ENCODE results near the gene FNDC7. TPM values are rescaled to one million over a fixed set of nuclear protein-coding genes. Genes with fewer than 3 reads are reported as not detected.
"Not testable (repeated sequence)": the region's sequence is repeated elsewhere in the genome, so short reads cannot be mapped to it uniquely, and the experiment has no call there.

FNDC7 gene, protein sequence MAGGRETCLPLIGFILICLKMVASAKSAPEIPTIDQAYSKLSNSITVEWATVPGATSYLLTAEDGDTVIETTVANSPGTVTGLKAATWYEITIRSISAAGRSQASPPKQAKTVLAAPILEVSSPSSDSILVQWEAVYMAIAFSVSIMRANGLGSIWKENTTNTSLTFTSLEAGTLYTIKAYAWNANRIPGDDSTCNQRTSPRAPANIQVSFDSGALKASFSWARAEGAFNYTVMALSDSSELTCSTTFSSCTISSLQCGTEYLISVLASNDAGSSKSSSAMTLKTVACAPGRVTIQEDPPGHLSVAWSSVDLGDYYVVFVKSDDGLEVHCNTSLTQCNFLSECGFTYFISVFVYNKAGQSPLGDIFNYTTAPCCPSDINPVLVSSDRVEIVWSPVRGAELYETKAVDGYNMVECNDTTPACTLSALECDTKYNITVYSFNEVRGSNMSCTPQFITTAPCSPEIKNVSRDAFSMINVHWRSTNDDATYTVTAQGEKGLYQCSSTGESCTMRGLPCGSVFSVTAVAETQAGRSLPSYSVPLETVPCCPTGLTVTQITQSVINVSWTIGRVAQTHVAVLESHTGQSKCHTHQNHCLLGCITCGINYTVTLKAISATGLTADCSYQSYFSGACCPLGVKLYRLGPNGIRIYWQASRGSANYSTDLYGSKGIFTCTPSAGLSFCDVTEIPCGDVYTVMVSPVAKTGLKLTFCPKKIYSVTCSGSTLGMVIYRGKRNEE
- total RNA-seq = not detected in 2 replicates
- long read RNA-seq = 0 reads

- TF ChIP-seq, protein P1, sequence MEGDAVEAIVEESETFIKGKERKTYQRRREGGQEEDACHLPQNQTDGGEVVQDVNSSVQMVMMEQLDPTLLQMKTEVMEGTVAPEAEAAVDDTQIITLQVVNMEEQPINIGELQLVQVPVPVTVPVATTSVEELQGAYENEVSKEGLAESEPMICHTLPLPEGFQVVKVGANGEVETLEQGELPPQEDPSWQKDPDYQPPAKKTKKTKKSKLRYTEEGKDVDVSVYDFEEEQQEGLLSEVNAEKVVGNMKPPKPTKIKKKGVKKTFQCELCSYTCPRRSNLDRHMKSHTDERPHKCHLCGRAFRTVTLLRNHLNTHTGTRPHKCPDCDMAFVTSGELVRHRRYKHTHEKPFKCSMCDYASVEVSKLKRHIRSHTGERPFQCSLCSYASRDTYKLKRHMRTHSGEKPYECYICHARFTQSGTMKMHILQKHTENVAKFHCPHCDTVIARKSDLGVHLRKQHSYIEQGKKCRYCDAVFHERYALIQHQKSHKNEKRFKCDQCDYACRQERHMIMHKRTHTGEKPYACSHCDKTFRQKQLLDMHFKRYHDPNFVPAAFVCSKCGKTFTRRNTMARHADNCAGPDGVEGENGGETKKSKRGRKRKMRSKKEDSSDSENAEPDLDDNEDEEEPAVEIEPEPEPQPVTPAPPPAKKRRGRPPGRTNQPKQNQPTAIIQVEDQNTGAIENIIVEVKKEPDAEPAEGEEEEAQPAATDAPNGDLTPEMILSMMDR (IDR thresholded peaks at IDR 0.05; ENCODE audit: unreplicated experiment) = no peak
- Mint-ChIP-seq H3K4me3 (ENCODE audit: low read depth) (no peak within 1 kb of the TSS), H3K9me3 (ENCODE audit: low read depth) (no peaks in the 10 kb centered on the region), H3K4me1 (ENCODE audit: low read depth) (no peaks in the 10 kb centered on the region), H3K36me3 (ENCODE audit: insufficient read depth) (no peaks in the 10 kb centered on the region), H3K27ac (no peak within 1 kb of the TSS), H3K27me3 (peaks cover 12% of the 10 kb centered on the region)
- DNase-seq (ENCODE audit: low spot score, unreplicated experiment) = no peak
Observed at GRCh38 chr1:108712606-108713150, at the start of gene FNDC7. TSS of gene FNDC7 (plus strand) at chr1:108712908. CDS start at chr1:108712934, 26 bp downstream.

DNA sequence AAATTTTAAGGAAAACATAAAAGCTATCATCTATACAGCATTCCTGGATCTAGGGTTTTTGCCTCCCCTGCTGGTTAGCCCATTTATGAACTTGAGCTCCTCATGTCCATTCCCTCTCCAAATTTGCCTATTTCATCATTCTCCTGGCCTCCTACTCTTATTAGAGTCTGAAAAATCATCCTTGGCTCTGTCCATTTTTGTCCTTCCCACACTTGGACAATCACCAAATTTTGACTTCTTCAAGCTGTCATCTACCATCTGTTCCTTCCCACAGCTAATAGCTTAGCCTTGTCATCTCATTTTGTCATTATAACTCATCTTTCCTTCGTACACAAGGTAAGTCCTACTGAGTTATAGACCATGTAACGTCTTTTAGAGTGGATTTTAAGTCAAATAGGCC is 49.6 kb upstream of the FNDC7 start:
- TF ChIP-seq, protein P1 (IDR thresholded peaks at IDR 0.05; ENCODE audit: unreplicated experiment) = no peak
- Mint-ChIP-seq H3K36me3 (ENCODE audit: insufficient read depth) (no peaks in the 10 kb centered on the region), H3K9me3 (ENCODE audit: low read depth) (peaks cover 5% of the 10 kb centered on the region), H3K4me3 (ENCODE audit: low read depth) (no peak overlapping the region), H3K27ac (no peak overlapping the region), H3K4me1 (ENCODE audit: low read depth) (no peaks in the 10 kb centered on the region), H3K27me3 (peaks cover 14% of the 10 kb centered on the region)
- DNase-seq (ENCODE audit: low spot score, unreplicated experiment) = no peak

GRCh38 chr1:108664481-108664880 is 48.2 kb upstream of the FNDC7 start:
- TF ChIP-seq, protein P1 (IDR thresholded peaks at IDR 0.05; ENCODE audit: unreplicated experiment) = no peak
- Mint-ChIP-seq H3K9me3 (ENCODE audit: low read depth) (peaks cover 5% of the 10 kb centered on the region), H3K27ac (no peak overlapping the region), H3K36me3 (ENCODE audit: insufficient read depth) (no peaks in the 10 kb centered on the region), H3K4me1 (ENCODE audit: low read depth) (no peaks in the 10 kb centered on the region), H3K4me3 (ENCODE audit: low read depth) (no peak overlapping the region), H3K27me3 (peaks cover 13% of the 10 kb centered on the region)
- DNase-seq (ENCODE audit: low spot score, unreplicated experiment) = no peak

DNA sequence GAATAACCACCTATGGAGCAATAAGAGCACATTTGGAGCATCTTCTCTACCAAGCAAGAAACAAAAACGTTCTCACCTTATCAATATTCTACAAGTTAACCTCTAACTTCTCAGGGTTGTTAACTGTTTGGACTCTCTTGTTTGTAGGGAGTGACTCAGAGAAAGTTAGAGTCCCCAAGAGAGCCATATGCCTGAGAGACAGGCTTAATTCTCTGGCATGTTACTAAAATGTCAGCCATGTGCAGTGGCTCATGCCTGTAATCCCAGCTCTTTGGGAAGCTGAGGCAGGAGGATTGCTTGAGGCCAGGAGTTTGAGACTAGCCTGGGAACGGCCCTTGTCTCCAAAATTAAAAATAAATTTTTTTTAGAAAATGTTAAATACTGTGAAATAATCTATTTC is 47.6 kb upstream of the FNDC7 start:
- Mint-ChIP-seq H3K4me1 (ENCODE audit: low read depth) (no peaks in the 10 kb centered on the region), H3K4me3 (ENCODE audit: low read depth) (no peak overlapping the region), H3K36me3 (ENCODE audit: insufficient read depth) (no peaks in the 10 kb centered on the region), H3K27ac (no peak overlapping the region), H3K9me3 (ENCODE audit: low read depth) (peaks cover 4% of the 10 kb centered on the region), H3K27me3 (peaks cover 11% of the 10 kb centered on the region)
- DNase-seq (ENCODE audit: low spot score, unreplicated experiment) = no peak
- TF ChIP-seq, protein P1 (IDR thresholded peaks at IDR 0.05; ENCODE audit: unreplicated experiment) = no peak

GRCh38 chr1:108665771-108666170 is 46.9 kb upstream of the FNDC7 start:
- Mint-ChIP-seq H3K4me1 (ENCODE audit: low read depth) (no peaks in the 10 kb centered on the region), H3K9me3 (ENCODE audit: low read depth) (no peaks in the 10 kb centered on the region), H3K27me3 (peaks cover 11% of the 10 kb centered on the region), H3K36me3 (ENCODE audit: insufficient read depth) (no peaks in the 10 kb centered on the region), H3K4me3 (ENCODE audit: low read depth) (no peak overlapping the region), H3K27ac (no peak overlapping the region)
- no peak for DNase-seq (ENCODE audit: low spot score, unreplicated experiment)
- TF ChIP-seq, protein P1 (IDR thresholded peaks at IDR 0.05; ENCODE audit: unreplicated experiment) = no peak

DNA sequence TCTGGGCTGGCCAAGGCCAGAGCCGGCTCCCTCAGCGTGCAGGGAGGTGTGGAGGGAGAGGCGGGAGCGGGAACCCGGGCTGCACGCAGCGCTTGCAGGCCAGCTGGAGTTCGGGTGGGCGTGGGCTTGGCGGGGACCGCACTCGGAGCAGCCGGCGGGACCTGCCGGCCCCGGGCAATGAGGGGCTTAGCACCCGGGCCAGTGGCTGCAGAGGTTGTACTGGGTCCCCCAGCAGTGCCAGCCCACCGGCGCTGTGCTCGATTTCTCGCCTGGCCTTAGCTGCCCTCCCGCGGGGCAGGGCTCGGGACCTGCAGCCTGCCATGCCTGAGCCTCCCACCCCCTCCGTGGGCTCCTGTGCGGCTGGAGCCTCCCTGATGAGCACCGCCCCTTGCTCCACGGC is 45.3 kb upstream of the FNDC7 start:
- H3K36me3 Mint-ChIP-seq (ENCODE audit: insufficient read depth); H3K9me3 Mint-ChIP-seq (ENCODE audit: low read depth); H3K4me1 Mint-ChIP-seq (ENCODE audit: low read depth); H3K27ac Mint-ChIP-seq; H3K4me3 Mint-ChIP-seq (ENCODE audit: low read depth); DNase-seq (ENCODE audit: low spot score, unreplicated experiment): not testable (repeated sequence)
- peaks cover 10% of the 10 kb centered on the region for H3K27me3 Mint-ChIP-seq
